ENCODE results near the gene JAK1. TPM values are rescaled to one million over a fixed set of nuclear protein-coding genes. Genes with fewer than 3 reads are reported as not detected.

The JAK1 gene
- total RNA-seq, 2 donors from 2014 or later = 113 to 115 TPM

GRCh38 chr1:64909031-64909430 is 57.3 kb downstream of the JAK1 start:
- Histone ChIP-seq H3K4me3 (no peak overlapping the region), H3K4me1 (ENCODE audit: control insufficient read depth in 1 of 2, low read depth in 2 of 2) (peaks cover 0 to 11% of the 10 kb centered on the region in 2 donors), H3K9me3 (no peaks in the 10 kb centered on the region), H3K27ac (no peak overlapping the region), H3K36me3 (no peaks in the 10 kb centered on the region), H3K27me3 (replicated peaks; ENCODE audit: insufficient read depth) (no peaks in the 10 kb centered on the region)
- no peak for ATAC-seq (ENCODE audit: insufficient number of reproducible peaks, low FRiP score, low read depth)
- TF ChIP-seq, protein P1, sequence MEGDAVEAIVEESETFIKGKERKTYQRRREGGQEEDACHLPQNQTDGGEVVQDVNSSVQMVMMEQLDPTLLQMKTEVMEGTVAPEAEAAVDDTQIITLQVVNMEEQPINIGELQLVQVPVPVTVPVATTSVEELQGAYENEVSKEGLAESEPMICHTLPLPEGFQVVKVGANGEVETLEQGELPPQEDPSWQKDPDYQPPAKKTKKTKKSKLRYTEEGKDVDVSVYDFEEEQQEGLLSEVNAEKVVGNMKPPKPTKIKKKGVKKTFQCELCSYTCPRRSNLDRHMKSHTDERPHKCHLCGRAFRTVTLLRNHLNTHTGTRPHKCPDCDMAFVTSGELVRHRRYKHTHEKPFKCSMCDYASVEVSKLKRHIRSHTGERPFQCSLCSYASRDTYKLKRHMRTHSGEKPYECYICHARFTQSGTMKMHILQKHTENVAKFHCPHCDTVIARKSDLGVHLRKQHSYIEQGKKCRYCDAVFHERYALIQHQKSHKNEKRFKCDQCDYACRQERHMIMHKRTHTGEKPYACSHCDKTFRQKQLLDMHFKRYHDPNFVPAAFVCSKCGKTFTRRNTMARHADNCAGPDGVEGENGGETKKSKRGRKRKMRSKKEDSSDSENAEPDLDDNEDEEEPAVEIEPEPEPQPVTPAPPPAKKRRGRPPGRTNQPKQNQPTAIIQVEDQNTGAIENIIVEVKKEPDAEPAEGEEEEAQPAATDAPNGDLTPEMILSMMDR (IDR thresholded peaks at IDR 0.05) = no peak
- DNase-seq (ENCODE audit: low spot score) = no peak

DNA sequence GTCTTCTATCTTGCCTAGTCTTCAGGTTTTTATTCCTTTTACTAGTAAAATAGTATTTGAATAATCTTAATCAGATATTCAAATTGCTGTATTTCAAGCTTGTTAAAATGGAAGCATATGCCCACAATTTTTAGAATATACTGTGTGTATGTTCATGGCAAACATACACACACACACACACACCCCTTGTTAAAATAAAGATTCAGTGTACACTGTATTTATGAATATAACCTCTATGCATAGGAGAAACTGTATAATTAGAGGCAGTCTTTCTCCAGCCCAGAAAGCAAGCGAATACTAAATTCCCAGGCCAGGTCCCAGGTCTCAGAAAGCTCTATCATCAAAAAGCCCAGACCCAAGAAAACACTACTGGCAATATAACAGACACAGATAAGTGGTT is 57.8 kb downstream of the JAK1 start:
- Histone ChIP-seq H3K27ac (no peak overlapping the region), H3K27me3 (replicated peaks; ENCODE audit: insufficient read depth) (no peaks in the 10 kb centered on the region), H3K9me3 (no peaks in the 10 kb centered on the region), H3K4me1 (ENCODE audit: control insufficient read depth in 1 of 2, low read depth in 2 of 2) (peaks cover 0 to 7% of the 10 kb centered on the region in 2 donors), H3K4me3 (no peak overlapping the region), H3K36me3 (no peaks in the 10 kb centered on the region)
- no peak for DNase-seq (ENCODE audit: low spot score)
- no peak for ATAC-seq (ENCODE audit: insufficient number of reproducible peaks, low FRiP score, low read depth)
- TF ChIP-seq, protein P1 (IDR thresholded peaks at IDR 0.05) = no peak

DNA sequence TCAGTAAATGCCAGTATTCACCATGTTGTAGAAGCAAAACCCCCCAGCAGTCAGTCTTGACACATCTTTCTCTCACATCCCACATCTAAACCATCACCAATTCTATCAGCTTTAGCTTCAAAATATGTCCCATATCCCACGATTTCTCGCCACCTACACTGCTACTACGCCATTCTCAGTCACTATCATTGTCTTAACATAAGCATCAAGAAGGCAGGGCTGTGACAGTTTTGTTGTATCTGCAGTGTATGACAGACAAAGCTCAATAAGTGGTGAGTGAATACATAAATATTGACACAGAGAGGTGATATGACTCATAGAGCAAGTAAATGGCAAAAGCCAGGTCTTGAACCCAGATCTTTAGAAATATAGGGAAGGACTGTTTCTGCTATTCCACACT is 59.9 kb downstream of the JAK1 start:
- Histone ChIP-seq H3K36me3 (no peaks in the 10 kb centered on the region), H3K27me3 (replicated peaks; ENCODE audit: insufficient read depth) (no peaks in the 10 kb centered on the region), H3K27ac (no peak overlapping the region), H3K9me3 (no peaks in the 10 kb centered on the region), H3K4me1 (ENCODE audit: control insufficient read depth in 1 of 2, low read depth in 2 of 2) (peaks cover 0 to 7% of the 10 kb centered on the region in 2 donors), H3K4me3 (no peak overlapping the region)
- ATAC-seq (ENCODE audit: insufficient number of reproducible peaks, low FRiP score, low read depth) (no peak), DNase-seq (ENCODE audit: low spot score) (no peak)
- TF ChIP-seq, protein P1 (IDR thresholded peaks at IDR 0.05) = no peak

- H3K36me3 ChIP-seq = no peaks in the 10 kb centered on the region
- H3K4me1 ChIP-seq (ENCODE audit: control insufficient read depth in 1 of 2, low read depth in 2 of 2) = peaks cover 3% of the 10 kb centered on the region in 2 donors
- H3K9me3 ChIP-seq = no peaks in the 10 kb centered on the region
- H3K27ac ChIP-seq = no peak overlapping the region
- H3K27me3 ChIP-seq (replicated peaks; ENCODE audit: insufficient read depth) = no peaks in the 10 kb centered on the region
- ATAC-seq (ENCODE audit: insufficient number of reproducible peaks, low FRiP score, low read depth) (no peak), DNase-seq (ENCODE audit: low spot score) (no peak)
- H3K4me3 ChIP-seq = no peak overlapping the region
- TF ChIP-seq, protein P1 (IDR thresholded peaks at IDR 0.05) = no peak
These were observed 62.8 kb downstream of the JAK1 start for GRCh38 chr1:64903593-64903992.

DNA sequence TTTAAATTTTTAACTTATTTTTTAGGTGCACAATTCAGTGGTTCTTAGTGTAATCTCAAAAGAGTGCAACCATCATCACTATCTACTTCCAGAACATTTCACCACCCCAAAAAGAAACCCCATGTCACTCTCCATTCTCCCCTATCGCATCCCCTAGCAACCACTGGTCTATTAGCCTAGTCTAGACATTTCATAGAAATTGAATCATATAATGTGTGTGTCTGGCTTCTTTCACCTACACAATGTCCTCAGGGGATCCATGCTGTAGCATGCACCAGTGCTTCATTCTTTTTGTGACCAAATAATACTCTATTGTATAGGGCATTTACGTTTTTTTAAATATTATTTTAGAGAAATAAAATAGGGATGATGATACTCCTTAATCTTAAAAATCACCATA is 64.7 kb downstream of the JAK1 start:
- TF ChIP-seq, protein P1 (IDR thresholded peaks at IDR 0.05) = no peak
- no peaks in the 10 kb centered on the region for H3K9me3 ChIP-seq
- no peak overlapping the region for H3K27ac ChIP-seq
- ATAC-seq (ENCODE audit: insufficient number of reproducible peaks, low FRiP score, low read depth) = no peak
- no peaks in the 10 kb centered on the region for H3K36me3 ChIP-seq
- H3K27me3 ChIP-seq (replicated peaks; ENCODE audit: insufficient read depth) = no peaks in the 10 kb centered on the region
- DNase-seq (ENCODE audit: low spot score) = no peak
- H3K4me3 ChIP-seq = no peak overlapping the region
- peaks cover 7 to 17% of the 10 kb centered on the region in 2 donors for H3K4me1 ChIP-seq (ENCODE audit: control insufficient read depth in 1 of 2, low read depth in 2 of 2)
